Kidney (tissue), 14 donors: Measurements from ENCODE around the gene FZD7. TPM values are rescaled to one million over a fixed set of nuclear protein-coding genes. Genes with fewer than 3 reads are reported as not detected.

Experiments
- DNase-seq, 5 donors: peaks; one replicate each; pipeline ENCODE4 v3.0.0-alpha.2; 2013 to 2020
- FAIRE-seq: peaks from 2 replicates; lab custom pipeline; 2012; peaks lifted over from hg19 to GRCh38; lab: Jason Lieb, UNC
- H3K27ac ChIP-seq, 2 donors: one replicate each; pipeline ENCODE4 v1.7.0; 2013; ENCODE audit warnings: low read depth in 2 of 2, low read length in 2 of 2, inconsistent platforms in 1 of 2
- H3K27me3 ChIP-seq: one replicate; pipeline ENCODE4 v1.7.1; 2013; ENCODE audit warnings: low read length, inconsistent platforms; ENCODE audit not compliant: control insufficient read depth, insufficient read depth
- H3K36me3 ChIP-seq, 3 donors: one replicate each; pipeline versions ENCODE4 v1.7.0 to v1.7.1; 2013; ENCODE audit warnings: low read length in 3 of 3, control low read depth in 1 of 3, inconsistent platforms in 1 of 3; ENCODE audit not compliant: insufficient read depth in 3 of 3, control insufficient read depth in 2 of 3
- H3K4me1 ChIP-seq, 3 donors: one replicate each; pipeline versions ENCODE4 v1.7.0 to v1.7.1; 2013; ENCODE audit warnings: low read length in 3 of 3, inconsistent platforms in 1 of 3, low read depth in 1 of 3; ENCODE audit not compliant: control insufficient read depth in 2 of 3, insufficient read depth in 2 of 3
- H3K4me3 ChIP-seq, 3 donors: one replicate each; pipeline versions ENCODE4 v1.7.0 to v1.8.1; 2013; ENCODE audit warnings: low read length in 3 of 3, control low read depth in 1 of 3, inconsistent platforms in 1 of 3
- H3K9ac ChIP-seq, 3 donors: one replicate each; pipeline versions ENCODE4 v1.7.0 to v1.7.1; 2013; ENCODE audit warnings: low read length in 3 of 3, control low read depth in 1 of 3, inconsistent platforms in 1 of 3
- H3K9me3 ChIP-seq, 3 donors: one replicate each; pipeline versions ENCODE4 v1.7.0 to v1.7.1; 2013; ENCODE audit warnings: low read length in 3 of 3, control low read depth in 1 of 3, inconsistent platforms in 1 of 3; ENCODE audit not compliant: control insufficient read depth in 2 of 3, insufficient read depth in 1 of 3
- intact Hi-C: fragments of 100-400 bp; cut with DNase I; formaldehyde crosslinking; loops from one replicate; pipeline ENCODE4 v1.11.1; 2022
- polyA plus RNA-seq: library from polyadenylated mRNA; stranded (reverse); fragments of 350-450 nt; fragmentation: Illumina TruSeq; extraction: RNeasy Lipid Tissue Mini Kit (QIAGEN cat#74804); gene quantifications from one replicate; pipeline ENCODE4 v1.2.3, GENCODE V29; 2014; ENCODE audit warnings: low read depth, low replicate concordance; ENCODE audit not compliant: insufficient read depth
- total RNA-seq: library from RNA; stranded (reverse); fragmentation: NEBNext Ultra II Directional; extraction: Animal tissue kit (Norgen Biotek cat#: 25700); gene quantifications from one replicate; pipeline ENCODE4 v1.2.1, GENCODE V29; 2021
- TF ChIP-seq, protein P1 (sequence below): IDR thresholded peaks from 3 replicates; pipeline ENCODE4 v1.5.1; 2012; ENCODE audit warnings: mild to moderate bottlenecking, moderate library complexity, borderline replicate concordance; ENCODE audit not compliant: insufficient read depth; ENCODE audit errors: extremely low read depth
- donor health status: control.
- donor health status: control.
- donor health status: control.
- donor health status: control.
- donor health status: control.
- donor health status: DM: yes; HTN: yes; CAD: no.
- donor health status: Normal renal cell carcinoma (clear cell type).

The FZD7 gene
- total and polyA plus RNA-seq, 2 donors from 2014 or later, result 5.6 to 14.0 TPM

DNA sequence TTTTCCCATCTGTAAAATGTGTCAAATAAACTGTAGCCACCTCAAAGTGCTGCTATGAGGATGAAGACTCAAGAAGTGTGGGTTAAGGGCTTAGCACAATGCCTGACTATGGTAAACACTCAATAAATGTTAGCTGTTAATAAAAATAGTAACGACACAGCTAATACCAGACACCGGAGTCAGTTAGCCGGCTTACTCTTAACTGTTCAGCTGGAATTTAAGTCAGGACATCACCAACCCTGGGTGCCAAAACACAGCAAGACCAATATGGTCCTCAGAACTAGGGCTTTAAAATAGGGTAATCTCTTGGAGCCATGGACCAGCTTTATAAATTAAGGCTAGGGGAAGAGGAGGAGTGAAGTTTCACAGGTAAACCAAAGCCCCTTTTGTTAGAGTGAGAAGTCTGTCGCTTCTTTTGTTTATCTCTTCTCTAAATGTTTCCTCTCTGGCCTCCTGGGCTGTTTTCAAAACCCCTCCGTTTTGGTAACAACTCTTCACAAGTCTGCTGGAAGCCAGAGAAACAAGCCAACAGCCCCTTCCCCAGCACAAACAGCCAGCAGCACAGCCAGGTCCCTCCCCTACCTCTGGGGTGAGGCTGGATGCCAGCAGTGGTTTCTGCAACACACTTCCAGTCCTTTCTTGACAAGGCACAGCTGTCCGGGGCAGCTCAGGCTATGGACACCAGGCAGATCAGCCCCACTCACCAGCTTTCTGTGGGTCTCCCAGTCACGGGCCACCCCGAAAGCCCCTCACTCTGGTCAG is 13.8 kb upstream of the FZD7 start:
- Histone ChIP-seq H3K4me3 (no peak overlapping the region), H3K36me3 (no peaks in the 10 kb centered on the region), H3K27ac (no peak overlapping the region), H3K9ac (no peak overlapping the region), H3K9me3 (no peaks in the 10 kb centered on the region), H3K27me3 (no peaks in the 10 kb centered on the region), H3K4me1 (no peaks in the 10 kb centered on the region)
- TF ChIP-seq, protein P1, sequence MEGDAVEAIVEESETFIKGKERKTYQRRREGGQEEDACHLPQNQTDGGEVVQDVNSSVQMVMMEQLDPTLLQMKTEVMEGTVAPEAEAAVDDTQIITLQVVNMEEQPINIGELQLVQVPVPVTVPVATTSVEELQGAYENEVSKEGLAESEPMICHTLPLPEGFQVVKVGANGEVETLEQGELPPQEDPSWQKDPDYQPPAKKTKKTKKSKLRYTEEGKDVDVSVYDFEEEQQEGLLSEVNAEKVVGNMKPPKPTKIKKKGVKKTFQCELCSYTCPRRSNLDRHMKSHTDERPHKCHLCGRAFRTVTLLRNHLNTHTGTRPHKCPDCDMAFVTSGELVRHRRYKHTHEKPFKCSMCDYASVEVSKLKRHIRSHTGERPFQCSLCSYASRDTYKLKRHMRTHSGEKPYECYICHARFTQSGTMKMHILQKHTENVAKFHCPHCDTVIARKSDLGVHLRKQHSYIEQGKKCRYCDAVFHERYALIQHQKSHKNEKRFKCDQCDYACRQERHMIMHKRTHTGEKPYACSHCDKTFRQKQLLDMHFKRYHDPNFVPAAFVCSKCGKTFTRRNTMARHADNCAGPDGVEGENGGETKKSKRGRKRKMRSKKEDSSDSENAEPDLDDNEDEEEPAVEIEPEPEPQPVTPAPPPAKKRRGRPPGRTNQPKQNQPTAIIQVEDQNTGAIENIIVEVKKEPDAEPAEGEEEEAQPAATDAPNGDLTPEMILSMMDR, result no peak
- no peak for FAIRE-seq
- DNase-seq, result peak in 1 of 5 donors; percentile 50
- intact Hi-C loops, result no loop called here

GRCh38 chr2:202022755-202023154 is 10.9 kb upstream of the FZD7 start:
- Histone ChIP-seq H3K36me3 (no peaks in the 10 kb centered on the region), H3K4me1 (peaks cover 0 to 3% (median 0%) of the 10 kb centered on the region in 3 donors), H3K27me3 (no peaks in the 10 kb centered on the region), H3K4me3 (no peak overlapping the region), H3K9ac (no peak overlapping the region), H3K27ac (no peak overlapping the region), H3K9me3 (no peaks in the 10 kb centered on the region)
- intact Hi-C loops, result no loop called here
- DNase-seq (no peak), FAIRE-seq (no peak)
- TF ChIP-seq, protein P1, result no peak

GRCh38 chr2:202023198-202023903 is 10.3 kb upstream of the FZD7 start:
- H3K27ac ChIP-seq, result no peak overlapping the region
- intact Hi-C loops, result no loop called here
- TF ChIP-seq, protein P1, result no peak
- H3K27me3 ChIP-seq, result no peaks in the 10 kb centered on the region
- no peak overlapping the region for H3K9ac ChIP-seq
- H3K9me3 ChIP-seq, result no peaks in the 10 kb centered on the region
- H3K36me3 ChIP-seq, result no peaks in the 10 kb centered on the region
- FAIRE-seq, result no peak
- DNase-seq, result peak in 1 of 5 donors; percentile 58
- H3K4me1 ChIP-seq, result peaks cover 0 to 3% (median 0%) of the 10 kb centered on the region in 3 donors
- H3K4me3 ChIP-seq, result no peak overlapping the region
